SK-N-MC (cell line): Measurements from ENCODE around the gene CHP1.
"Not testable (repeated sequence)": the region's sequence is repeated elsewhere in the genome, so short reads cannot be mapped to it uniquely, and the experiment has no call there.

Source experiments
- DNase-seq: peaks from one replicate; pipeline ENCODE4 v3.0.0-alpha.2; 2011; ENCODE audit warnings: low read depth, low spot score
- H3K27ac ChIP-seq: fragments of 200-600 bp; sonication (generic); 2 replicates; pipeline ENCODE4 v1.5.1; 2016; ENCODE audit warnings: mixed run types
- H3K36me3 ChIP-seq: fragments of 200-600 bp; sonication (generic); 2 replicates; pipeline ENCODE4 v1.6.1; 2017; ENCODE audit warnings: antibody characterized with exemption, low read length, mixed read lengths; ENCODE audit not compliant: insufficient read depth
- H3K4me3 ChIP-seq: fragments of 200-600 bp; sonication (generic); 2 replicates; pipeline ENCODE4 v1.5.1; 2016
- H3K9ac ChIP-seq: fragments of 200-600 bp; sonication (generic); 2 replicates; pipeline ENCODE4 v1.8.0; 2017; ENCODE audit warnings: mixed run types, mixed read lengths; ENCODE audit not compliant: insufficient read length
- H3K9me3 ChIP-seq: fragments of 200-600 bp; sonication (generic); 2 replicates; pipeline ENCODE4 v1.6.1; 2017; ENCODE audit warnings: low read depth, mild to moderate bottlenecking, antibody characterized with exemption, low read length, moderate library complexity, mixed read lengths
- EZH2 ChIP-seq: fragments of 200-600 bp; sonication (generic); IDR thresholded peaks from one replicate; pipeline ENCODE4 v1.6.1; 2017; ENCODE audit warnings: antibody characterized with exemption
- FOXP2 ChIP-seq: optimal IDR thresholded peaks from 2 replicates; pipeline ENCODE3; 2011; ENCODE audit warnings: mild to moderate bottlenecking, moderate library complexity; ENCODE audit not compliant: insufficient read depth; ENCODE audit errors: extremely low read length, control extremely low read depth
- POLR2AphosphoS5 ChIP-seq: IDR thresholded peaks from 2 replicates; pipeline ENCODE4 v1.6.1; 2012; ENCODE audit warnings: mild to moderate bottlenecking, low read depth, low read length, borderline replicate concordance

CHP1 gene

DNA sequence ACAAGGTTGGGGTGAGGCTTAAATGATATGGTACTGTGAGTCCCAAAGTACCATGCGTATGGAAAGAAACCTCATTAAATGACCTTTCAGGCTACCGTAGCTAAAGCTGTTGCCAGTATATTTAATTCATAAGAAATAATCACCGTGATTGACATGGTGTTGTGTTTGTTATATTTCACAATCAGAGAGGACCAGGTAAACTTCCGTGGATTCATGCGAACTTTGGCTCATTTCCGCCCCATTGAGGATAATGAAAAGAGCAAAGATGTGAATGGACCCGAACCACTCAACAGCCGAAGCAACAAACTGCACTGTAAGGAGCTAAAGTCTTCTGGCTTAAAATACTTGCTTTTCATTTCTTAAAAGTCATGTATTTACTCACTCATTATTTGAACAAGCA is 31.5 kb downstream of the CHP1 start:
- no peaks in the 10 kb centered on the region for H3K9me3 ChIP-seq
- TF ChIP-seq POLR2AphosphoS5 (no peak), FOXP2 (no peak), EZH2 (no peak)
- no peak for DNase-seq
- H3K36me3 ChIP-seq = peaks cover 8% of the 10 kb centered on the region
- no peak overlapping the region for H3K27ac ChIP-seq
- H3K9ac ChIP-seq = no peak overlapping the region
- H3K4me3 ChIP-seq = no peak overlapping the region

DNA sequence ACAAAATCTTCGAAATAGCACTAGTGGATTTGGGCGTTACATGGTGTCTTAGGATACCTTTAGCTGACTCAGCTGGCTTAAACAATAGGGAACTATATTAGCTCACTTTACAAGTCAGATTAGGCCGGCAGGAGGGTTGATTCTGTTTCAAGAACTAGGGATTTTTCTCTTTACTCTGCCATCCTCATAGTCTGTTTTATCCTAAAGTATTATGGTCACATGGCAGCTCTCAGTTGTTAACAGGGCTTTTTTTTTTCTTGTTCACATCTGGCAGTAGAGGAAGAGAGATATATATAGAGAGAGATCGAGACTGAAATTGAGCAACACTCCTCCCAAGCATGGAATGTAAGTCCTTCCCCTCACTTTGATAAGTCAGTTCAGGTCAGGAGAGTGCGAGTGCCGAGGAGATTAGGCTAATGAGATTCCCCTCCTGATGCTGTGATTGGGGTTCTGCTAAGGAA is 32.9 kb downstream of the CHP1 start:
- H3K27ac ChIP-seq = no peak overlapping the region
- no peaks in the 10 kb centered on the region for H3K9me3 ChIP-seq
- no peak for DNase-seq
- TF ChIP-seq POLR2AphosphoS5 = no peak
- no peak for TF ChIP-seq FOXP2
- no peak for TF ChIP-seq EZH2
- no peak overlapping the region for H3K4me3 ChIP-seq
- H3K9ac ChIP-seq = no peak overlapping the region
- peaks cover 8% of the 10 kb centered on the region for H3K36me3 ChIP-seq

DNA sequence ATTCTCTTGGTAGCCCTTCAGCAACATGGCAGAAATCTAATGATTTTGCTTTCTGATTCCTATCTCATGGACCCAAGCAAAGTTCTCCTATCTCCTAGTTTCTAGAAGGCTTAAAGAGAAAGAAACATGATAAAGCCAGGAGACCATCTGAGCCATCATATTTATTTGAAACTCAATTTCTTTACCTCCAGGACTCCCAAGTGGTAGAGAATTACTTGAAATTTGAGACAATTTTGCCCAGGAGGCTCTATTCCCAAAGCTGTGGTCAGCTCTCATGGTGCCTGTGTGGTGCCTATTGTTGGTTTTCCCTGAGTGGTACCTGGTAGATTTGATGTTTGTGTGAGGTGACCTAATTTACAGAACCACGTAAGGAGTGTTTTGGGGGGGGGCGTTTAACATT is 38.8 kb downstream of the CHP1 start:
- Histone ChIP-seq H3K27ac (no peak overlapping the region), H3K9ac (no peak overlapping the region), H3K9me3 (no peaks in the 10 kb centered on the region), H3K4me3 (no peak overlapping the region), H3K36me3 (no peaks in the 10 kb centered on the region; the same call in 1 of the 2 replicates)
- no peak for TF ChIP-seq FOXP2
- TF ChIP-seq EZH2 = no peak
- no peak for TF ChIP-seq POLR2AphosphoS5
- no peak for DNase-seq

DNA sequence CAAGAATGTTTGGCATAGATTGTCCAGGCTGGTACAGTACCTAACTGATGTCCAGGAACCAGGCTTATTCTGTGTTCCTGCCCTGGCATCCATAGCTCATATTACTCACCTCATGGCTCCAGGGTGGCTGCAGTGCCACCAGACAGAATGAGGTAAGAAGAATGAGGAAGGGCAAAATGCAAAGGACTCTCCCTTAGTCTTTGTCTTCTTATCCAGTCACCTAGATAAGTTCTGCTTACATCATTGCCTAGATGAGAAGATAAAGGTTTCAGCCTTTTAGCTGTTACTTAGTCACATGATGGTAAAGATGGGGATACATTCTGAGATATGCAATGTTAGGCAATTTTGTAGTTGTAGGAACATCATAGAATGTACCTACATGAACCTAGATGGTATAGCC is 45.8 kb downstream of the CHP1 start:
- no peaks in the 10 kb centered on the region for H3K36me3 ChIP-seq
- H3K9ac ChIP-seq = no peak overlapping the region
- H3K27ac ChIP-seq = no peak overlapping the region
- no peak for DNase-seq
- no peak for TF ChIP-seq EZH2
- TF ChIP-seq FOXP2 = no peak
- TF ChIP-seq POLR2AphosphoS5 = no peak
- no peak overlapping the region for H3K4me3 ChIP-seq
- H3K9me3 ChIP-seq = no peaks in the 10 kb centered on the region

DNA sequence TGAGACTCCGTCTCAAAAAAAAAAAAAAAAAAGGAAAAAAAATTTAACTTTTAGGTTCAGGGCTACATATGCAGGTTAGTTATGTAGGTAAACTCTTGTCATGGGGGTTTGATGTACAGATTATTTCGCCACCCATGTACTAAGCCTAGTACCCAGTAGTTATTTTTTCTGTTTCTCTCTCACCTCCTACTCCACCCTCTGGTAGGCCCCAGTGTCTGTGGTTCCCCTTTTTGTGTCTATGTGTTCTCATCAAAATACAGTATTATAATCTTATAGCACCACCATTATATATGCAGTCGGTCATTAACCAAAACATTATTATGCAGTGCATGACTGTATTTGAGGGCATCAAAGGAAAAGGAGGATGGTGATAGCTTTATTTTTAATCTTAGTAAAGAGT is 47.3 kb downstream of the CHP1 start:
- no peaks in the 10 kb centered on the region for H3K36me3 ChIP-seq
- no peak overlapping the region for H3K9ac ChIP-seq
- no peak overlapping the region for H3K27ac ChIP-seq
- DNase-seq = no peak
- no peak overlapping the region for H3K4me3 ChIP-seq
- TF ChIP-seq POLR2AphosphoS5 (no peak), FOXP2 (no peak), EZH2 (no peak)
- no peaks in the 10 kb centered on the region for H3K9me3 ChIP-seq

DNA sequence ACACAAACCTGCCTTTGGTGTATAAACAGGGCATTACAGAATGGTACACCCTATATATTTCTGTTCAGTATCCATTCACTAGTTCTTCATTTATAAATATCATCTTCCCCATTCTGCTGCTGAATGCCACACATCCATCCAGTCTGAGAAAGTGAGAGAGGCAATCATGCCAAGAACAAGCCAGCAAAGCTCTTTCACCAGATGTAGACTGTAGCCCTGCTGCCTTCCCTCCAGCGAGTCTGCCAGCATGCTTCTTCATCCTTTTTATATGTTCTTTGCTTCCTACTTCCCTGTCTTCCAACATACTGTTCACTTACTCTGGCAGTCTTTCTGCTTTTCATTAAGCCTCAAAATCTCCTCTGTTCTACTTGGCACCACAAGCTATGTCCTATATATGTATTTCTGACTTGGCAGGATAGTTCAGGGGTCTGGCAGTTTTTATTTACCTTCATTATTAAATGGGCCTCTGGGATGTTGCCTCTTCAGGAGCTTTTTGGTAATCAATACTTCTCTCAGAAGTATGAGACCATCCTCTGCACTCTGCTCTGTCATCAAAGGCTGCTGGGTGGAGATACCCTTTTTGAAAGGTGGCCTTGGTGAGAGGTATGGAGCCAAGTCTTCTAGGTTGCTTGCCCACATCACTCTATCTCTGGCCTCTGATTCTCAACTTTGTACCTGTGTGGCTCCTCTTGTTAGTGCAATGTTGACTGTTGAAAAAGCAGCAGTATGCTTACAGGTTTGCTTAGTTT is 48.6 kb downstream of the CHP1 start:
- Histone ChIP-seq H3K36me3 (peaks cover 5% of the 10 kb centered on the region; the same call in 1 of the 2 replicates), H3K27ac (no peak overlapping the region), H3K4me3 (no peak overlapping the region), H3K9me3 (no peaks in the 10 kb centered on the region), H3K9ac (no peak overlapping the region)
- DNase-seq = no peak
- no peak for TF ChIP-seq POLR2AphosphoS5
- no peak for TF ChIP-seq FOXP2
- no peak for TF ChIP-seq EZH2

DNA sequence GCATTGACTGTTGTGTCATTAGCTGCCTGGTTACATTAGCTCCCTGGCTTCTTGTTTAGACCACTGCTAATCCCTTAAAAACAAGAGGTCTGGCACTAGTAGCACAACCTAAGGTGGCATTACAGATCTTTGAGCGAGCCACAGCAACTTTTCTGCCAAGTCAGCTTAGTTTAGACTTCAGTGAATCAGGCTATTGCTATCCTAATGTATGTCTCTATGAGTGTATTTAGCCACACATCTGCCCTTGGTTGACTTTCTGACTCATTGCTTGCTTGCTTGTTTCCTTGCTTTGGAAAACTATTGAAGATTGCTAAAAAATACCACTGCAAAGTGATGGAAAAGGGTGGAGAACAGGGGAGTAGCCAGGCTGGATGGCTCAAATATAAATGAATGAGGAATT is 50.2 kb downstream of the CHP1 start:
- TF ChIP-seq POLR2AphosphoS5 (no peak), FOXP2 (no peak), EZH2 (no peak)
- no peak overlapping the region for H3K9ac ChIP-seq
- peaks cover 20% of the 10 kb centered on the region for H3K36me3 ChIP-seq

DNA sequence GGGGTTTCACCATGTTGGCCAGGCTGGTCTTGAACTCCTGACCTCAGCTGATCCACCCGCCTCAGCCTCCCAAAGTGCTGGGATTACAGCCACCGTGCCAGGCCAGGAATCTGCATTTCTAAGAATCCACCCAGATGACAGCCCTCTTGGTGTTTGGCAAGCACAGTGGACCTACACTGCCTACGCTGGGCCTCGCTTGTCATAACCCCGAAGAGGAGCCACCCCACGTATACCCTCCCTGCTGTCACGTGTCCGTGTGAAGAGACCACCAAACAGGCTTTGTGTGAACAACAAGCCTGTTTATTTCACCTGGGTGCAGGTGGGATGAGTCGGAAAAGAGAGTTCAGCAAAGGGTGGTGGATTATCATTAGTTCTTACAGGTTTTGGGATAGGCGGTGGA is 51.4 kb downstream of the CHP1 start:
- DNase-seq, H3K4me3 ChIP-seq, H3K9ac ChIP-seq, H3K27ac ChIP-seq, H3K9me3 ChIP-seq: not testable (repeated sequence)
- H3K36me3 ChIP-seq = peaks cover 32% of the 10 kb centered on the region

More for the DNA sequence above, 50.2 kb downstream of the CHP1 start:
- no peak overlapping the region for H3K4me3 ChIP-seq
- H3K27ac ChIP-seq = no peak overlapping the region
- no peak for DNase-seq
- H3K9me3 ChIP-seq = no peaks in the 10 kb centered on the region

DNA sequence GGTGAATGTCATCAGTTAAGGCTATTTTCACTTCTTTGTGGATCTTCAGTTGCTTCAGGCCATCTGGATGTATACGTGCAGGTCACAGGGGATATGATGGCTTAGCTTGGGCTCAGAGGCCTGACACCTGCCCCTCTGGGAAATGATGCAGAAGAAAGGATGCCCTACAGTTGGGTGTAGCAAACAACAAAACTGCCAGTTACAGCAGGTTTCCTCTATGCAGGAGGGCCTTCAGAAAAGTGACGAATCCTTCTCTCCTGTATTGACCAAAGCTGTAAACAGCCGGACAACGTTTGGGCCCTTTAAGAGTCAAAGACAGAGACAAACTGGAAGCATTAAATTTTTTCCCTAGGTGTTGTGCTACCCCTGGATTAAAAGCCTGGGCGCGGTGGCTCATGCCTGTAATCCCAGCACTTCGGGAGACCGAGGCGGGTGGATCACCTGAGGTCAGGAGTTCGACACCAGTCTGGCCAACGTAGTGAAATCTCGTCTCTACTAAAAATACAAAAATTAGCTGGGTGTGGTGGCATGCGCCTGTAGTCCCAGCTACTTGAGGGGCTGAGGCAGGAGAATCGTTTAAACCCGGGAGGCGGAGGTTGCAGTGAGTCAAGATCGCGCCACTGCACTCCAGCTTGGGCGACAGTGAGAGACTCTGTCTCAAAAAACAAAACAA is 52.0 kb downstream of the CHP1 start:
- not testable (repeated sequence) for H3K9me3 ChIP-seq, DNase-seq
- H3K27ac ChIP-seq = peak overlapping the region; percentile 95
- peaks cover 39% of the 10 kb centered on the region for H3K36me3 ChIP-seq
- peak overlapping the region; percentile 70 for H3K9ac ChIP-seq
- H3K4me3 ChIP-seq = peak overlapping the region; percentile 48
